DND-41 (cell line): Measurements from ENCODE around the gene STK36.

ENCODE experiments used
- EZH2 ChIP-seq: IDR thresholded peaks from 3 replicates; pipeline ENCODE4 v1.6.1; 2012; ENCODE audit warnings: borderline replicate concordance, low read depth, mild to moderate bottlenecking, moderate library complexity, low read length, inconsistent platforms; ENCODE audit not compliant: severe bottlenecking
- TF ChIP-seq, protein P1 (sequence below): IDR thresholded peaks from 2 replicates; pipeline ENCODE4 v1.5.1; 2012; ENCODE audit warnings: borderline replicate concordance, low read length, moderate library complexity, mild to moderate bottlenecking; ENCODE audit not compliant: poor library complexity, severe bottlenecking; ENCODE audit errors: extremely low read depth

DNA sequence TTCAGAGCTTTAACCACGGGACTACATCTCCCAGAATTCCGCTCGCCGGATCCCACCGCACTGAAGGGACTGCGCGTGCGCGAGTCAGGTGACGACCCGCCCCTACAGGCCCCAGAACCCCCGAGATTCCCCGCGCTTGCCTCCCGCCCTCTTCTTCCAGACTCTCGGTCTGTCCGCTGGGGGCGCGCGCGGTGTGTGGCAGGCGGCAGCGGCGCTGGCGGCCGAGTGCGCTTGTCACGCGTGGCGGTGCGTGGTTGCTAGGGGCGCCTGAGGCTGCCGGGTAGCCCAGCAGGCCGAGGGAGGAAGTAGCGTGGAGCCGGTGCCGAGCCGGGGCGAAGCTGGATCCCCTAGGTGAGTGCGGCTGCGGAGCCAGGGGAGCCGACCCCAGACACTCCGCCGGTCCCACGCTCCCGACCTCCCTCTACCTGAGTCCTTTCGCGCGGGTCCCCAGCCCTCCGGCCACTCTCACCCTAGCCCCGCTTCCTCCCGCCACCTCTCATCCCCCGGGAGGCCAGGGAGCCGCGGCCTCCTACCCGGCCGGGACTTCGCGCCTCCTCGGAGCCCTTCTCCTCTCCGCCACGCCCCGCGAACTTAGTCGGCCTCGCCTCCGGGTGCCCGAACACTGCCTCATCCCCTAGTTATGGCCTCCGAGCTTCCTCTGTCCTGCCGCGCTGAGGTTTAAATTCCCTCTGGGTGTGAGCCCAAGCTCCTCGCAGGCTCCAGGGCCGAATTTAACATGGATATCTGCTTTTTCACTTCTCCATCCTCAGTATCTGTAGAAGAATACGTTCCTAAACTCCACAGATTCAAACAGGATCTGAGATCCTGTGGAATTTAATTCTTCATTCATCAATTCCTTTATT is 39.0 kb downstream of the STK36 start, which contains the start of gene TTLL4:
- TF ChIP-seq, protein P1, sequence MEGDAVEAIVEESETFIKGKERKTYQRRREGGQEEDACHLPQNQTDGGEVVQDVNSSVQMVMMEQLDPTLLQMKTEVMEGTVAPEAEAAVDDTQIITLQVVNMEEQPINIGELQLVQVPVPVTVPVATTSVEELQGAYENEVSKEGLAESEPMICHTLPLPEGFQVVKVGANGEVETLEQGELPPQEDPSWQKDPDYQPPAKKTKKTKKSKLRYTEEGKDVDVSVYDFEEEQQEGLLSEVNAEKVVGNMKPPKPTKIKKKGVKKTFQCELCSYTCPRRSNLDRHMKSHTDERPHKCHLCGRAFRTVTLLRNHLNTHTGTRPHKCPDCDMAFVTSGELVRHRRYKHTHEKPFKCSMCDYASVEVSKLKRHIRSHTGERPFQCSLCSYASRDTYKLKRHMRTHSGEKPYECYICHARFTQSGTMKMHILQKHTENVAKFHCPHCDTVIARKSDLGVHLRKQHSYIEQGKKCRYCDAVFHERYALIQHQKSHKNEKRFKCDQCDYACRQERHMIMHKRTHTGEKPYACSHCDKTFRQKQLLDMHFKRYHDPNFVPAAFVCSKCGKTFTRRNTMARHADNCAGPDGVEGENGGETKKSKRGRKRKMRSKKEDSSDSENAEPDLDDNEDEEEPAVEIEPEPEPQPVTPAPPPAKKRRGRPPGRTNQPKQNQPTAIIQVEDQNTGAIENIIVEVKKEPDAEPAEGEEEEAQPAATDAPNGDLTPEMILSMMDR: peak; percentile 88
- no peak for TF ChIP-seq EZH2
